ENCODE data around the gene SDF2. TPM values are rescaled to one million over a fixed set of nuclear protein-coding genes. Genes with fewer than 3 reads are reported as not detected.

Gene SDF2
- total and polyA plus RNA-seq, 9 of the 15 experiments (the other 6 are each of a cell fraction or from before 2014, with no cell fraction given) = 41.2 to 132 (median 65.6) TPM

DNA sequence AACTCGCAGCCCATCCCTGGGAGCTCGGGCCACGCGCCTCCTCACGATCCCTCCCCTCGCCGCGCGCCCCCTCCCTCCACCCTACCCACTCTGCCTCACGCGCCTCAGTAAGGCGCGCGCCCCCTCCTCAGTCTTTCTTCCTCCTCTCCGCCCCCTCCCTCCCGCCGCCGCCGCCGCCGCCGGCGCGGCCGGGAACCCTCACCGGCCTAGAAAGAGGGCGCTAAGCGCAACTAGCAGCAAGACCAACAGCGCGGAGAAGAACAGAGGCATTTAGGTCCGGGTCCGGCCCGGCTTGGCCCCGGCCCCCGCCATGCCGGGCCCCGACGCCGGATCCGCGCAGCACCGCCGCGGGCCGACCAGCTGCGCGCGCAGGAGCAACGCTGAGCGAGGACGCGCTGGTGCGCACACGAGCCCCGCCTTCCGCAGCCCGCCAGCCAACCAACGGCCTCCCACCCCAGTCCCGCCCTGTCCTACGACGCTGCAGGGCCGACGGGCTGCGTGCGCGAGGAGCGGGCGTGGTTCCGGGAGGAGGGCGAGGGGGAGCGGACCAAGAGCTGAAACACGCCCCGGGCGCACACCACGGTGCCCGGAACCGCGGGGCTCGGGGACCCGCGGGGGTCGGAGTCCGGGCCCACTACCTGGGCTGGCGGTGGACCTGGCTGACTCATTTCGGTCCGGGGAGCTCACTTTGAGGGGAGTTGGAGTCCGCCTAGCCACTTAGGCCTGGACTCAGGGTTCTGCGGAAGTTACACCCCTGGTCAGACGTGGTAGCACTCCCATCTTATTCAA is 16.7 kb downstream of the SDF2 start, which contains the start of gene BLTP2 (continued):
- TF ChIP-seq TCF3 (CRISPR knock-in tag; IDR thresholded peaks at IDR 0.05) = no peak
- no peak for TF ChIP-seq ZNF561 (CRISPR knock-in tag; conservative IDR thresholded peaks at IDR 0.05)
- TF ChIP-seq HDAC3 (IDR thresholded peaks at IDR 0.05; ENCODE audit: borderline replicate concordance, partially characterized antibody) = no peak
- no peak for TF ChIP-seq KAT8 (IDR thresholded peaks at IDR 0.05; ENCODE audit: low read depth)
- no peak for TF ChIP-seq NFE2L1 (tag; IDR thresholded peaks at IDR 0.05; ENCODE audit: borderline replicate concordance, low read depth)
- TF ChIP-seq, protein P1, sequence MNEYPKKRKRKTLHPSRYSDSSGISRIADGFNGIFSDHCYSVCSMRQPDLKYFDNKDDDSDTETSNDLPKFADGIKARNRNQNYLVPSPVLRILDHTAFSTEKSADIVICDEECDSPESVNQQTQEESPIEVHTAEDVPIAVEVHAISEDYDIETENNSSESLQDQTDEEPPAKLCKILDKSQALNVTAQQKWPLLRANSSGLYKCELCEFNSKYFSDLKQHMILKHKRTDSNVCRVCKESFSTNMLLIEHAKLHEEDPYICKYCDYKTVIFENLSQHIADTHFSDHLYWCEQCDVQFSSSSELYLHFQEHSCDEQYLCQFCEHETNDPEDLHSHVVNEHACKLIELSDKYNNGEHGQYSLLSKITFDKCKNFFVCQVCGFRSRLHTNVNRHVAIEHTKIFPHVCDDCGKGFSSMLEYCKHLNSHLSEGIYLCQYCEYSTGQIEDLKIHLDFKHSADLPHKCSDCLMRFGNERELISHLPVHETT (CRISPR knock-in tag; conservative IDR thresholded peaks at IDR 0.05 in 1 of 2, IDR thresholded peaks at IDR 0.05 in 1 of 2) = 0 out of 4 replicates have a peak, but pooled peaks of 1 of the 2 experiments have one; percentile 6
- TF ChIP-seq MAFK (IDR thresholded peaks at IDR 0.05; ENCODE audit: low read length) = no peak
- TF ChIP-seq NELFE (IDR thresholded peaks at IDR 0.05; ENCODE audit: insufficient read depth, insufficient read length) = no peak
- peak in 1 of 2 experiments; percentile 94; a peak in 2 of 4 replicates for TF ChIP-seq HDAC1 (IDR thresholded peaks at IDR 0.05)
- TF ChIP-seq SIN3B (IDR thresholded peaks at IDR 0.05; ENCODE audit: low read depth) = peak; percentile 86
- no peak for TF ChIP-seq ZNF79 (CRISPR knock-in tag; IDR thresholded peaks at IDR 0.05; ENCODE audit: low read depth)
- TF ChIP-seq NCOR1 (IDR thresholded peaks at IDR 0.05) = no peak
- TF ChIP-seq ZNF140 (CRISPR knock-in tag; IDR thresholded peaks at IDR 0.05) = no peak
- no peak for TF ChIP-seq PHB (CRISPR knock-in tag; IDR thresholded peaks at IDR 0.05)
- TF ChIP-seq ZNF274 (IDR thresholded peaks at IDR 0.05; ENCODE audit: borderline replicate concordance, low read depth, low read length) = no peak
- TF ChIP-seq PYGO2 (tag; IDR thresholded peaks at IDR 0.05) = no peak
- TF ChIP-seq NFIC (IDR thresholded peaks at IDR 0.05) = no peak; the same call in 1 of the 2 replicates
- peak; percentile 63 for TF ChIP-seq SMAD4 (CRISPR knock-in tag; conservative IDR thresholded peaks at IDR 0.05)
- TF ChIP-seq FUS (optimal IDR thresholded peaks at IDR 0.05; ENCODE audit: low read depth, low read length) = peak; percentile 92
- no peak for TF ChIP-seq FOXA3 (CRISPR knock-in tag; conservative IDR thresholded peaks at IDR 0.05 in 1 of 2, IDR thresholded peaks at IDR 0.05 in 1 of 2)
- no peak for TF ChIP-seq CREBBP (IDR thresholded peaks at IDR 0.05; ENCODE audit: low read depth, low read length)
- TF ChIP-seq POU5F1 (IDR thresholded peaks at IDR 0.05; ENCODE audit: borderline replicate concordance, low read depth, low read length, partially characterized antibody) = no peak
- TF ChIP-seq GABPA (tag; conservative IDR thresholded peaks at IDR 0.05; ENCODE audit: low read depth) = peak; percentile 85
- TF ChIP-seq, protein P2, sequence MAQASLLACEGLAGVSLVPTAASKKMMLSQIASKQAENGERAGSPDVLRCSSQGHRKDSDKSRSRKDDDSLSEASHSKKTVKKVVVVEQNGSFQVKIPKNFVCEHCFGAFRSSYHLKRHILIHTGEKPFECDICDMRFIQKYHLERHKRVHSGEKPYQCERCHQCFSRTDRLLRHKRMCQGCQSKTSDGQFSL (CRISPR knock-in tag; IDR thresholded peaks at IDR 0.05) = peak; percentile 81
- TF ChIP-seq, protein P2 (tag; IDR thresholded peaks at IDR 0.05) = 0 out of 4 replicates have a peak, but pooled peaks of 1 of the 2 experiments have one; percentile 26
